Measurements from ENCODE around the gene SPAG9. TPM values are rescaled to one million over a fixed set of nuclear protein-coding genes. Genes with fewer than 3 reads are reported as not detected.

Gene SPAG9
- total RNA-seq, 6 experiments from 2014 or later: 35.2 to 49.7 (median 43.3) TPM

DNA sequence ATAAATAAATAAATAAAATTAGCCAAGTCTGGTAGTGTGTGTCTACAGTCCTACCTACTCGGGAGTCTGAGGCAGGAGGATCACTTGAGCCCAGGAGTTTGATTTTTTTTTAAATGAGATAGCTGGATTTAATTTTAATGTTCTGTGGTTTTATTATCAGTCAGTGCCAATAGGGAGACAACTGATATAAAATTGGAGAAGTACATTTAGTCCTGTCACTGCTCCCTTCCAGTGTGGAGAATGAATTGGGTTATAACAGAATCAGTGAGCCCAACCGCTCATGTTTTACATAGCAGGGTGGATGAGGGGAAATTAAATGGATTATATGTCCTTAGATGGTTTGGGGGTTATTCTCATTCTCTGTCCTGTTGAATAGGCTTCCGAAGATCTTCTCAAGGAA lies 38.9 kb upstream of the SPAG9 start:
- TF ChIP-seq POLR2A (IDR thresholded peaks at IDR 0.05): no peak
- TF ChIP-seq, protein P1, sequence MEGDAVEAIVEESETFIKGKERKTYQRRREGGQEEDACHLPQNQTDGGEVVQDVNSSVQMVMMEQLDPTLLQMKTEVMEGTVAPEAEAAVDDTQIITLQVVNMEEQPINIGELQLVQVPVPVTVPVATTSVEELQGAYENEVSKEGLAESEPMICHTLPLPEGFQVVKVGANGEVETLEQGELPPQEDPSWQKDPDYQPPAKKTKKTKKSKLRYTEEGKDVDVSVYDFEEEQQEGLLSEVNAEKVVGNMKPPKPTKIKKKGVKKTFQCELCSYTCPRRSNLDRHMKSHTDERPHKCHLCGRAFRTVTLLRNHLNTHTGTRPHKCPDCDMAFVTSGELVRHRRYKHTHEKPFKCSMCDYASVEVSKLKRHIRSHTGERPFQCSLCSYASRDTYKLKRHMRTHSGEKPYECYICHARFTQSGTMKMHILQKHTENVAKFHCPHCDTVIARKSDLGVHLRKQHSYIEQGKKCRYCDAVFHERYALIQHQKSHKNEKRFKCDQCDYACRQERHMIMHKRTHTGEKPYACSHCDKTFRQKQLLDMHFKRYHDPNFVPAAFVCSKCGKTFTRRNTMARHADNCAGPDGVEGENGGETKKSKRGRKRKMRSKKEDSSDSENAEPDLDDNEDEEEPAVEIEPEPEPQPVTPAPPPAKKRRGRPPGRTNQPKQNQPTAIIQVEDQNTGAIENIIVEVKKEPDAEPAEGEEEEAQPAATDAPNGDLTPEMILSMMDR (IDR thresholded peaks at IDR 0.05): no peak
- Histone ChIP-seq H3K4me1 (peaks cover 0 to under 1% (median 0%) of the 10 kb centered on the region in 4 donors), H3K36me3 (peaks cover 0 to 7% (median 0%) of the 10 kb centered on the region in 4 donors), H3K9me3 (no peaks in the 10 kb centered on the region), H3K27ac (no peak overlapping the region), H3K27me3 (no peaks in the 10 kb centered on the region), H3K4me3 (no peak overlapping the region)
- DNase-seq (no peak), ATAC-seq (no peak)
- 96% methylated on average over 3 of the region's 3 CpGs for WGBS (ENCODE audit: insufficient coverage, low coverage, low lambda C conversion rate, missing lambda C conversion rate)
- intact Hi-C loops (cut with DNase I): no loop called here

DNA sequence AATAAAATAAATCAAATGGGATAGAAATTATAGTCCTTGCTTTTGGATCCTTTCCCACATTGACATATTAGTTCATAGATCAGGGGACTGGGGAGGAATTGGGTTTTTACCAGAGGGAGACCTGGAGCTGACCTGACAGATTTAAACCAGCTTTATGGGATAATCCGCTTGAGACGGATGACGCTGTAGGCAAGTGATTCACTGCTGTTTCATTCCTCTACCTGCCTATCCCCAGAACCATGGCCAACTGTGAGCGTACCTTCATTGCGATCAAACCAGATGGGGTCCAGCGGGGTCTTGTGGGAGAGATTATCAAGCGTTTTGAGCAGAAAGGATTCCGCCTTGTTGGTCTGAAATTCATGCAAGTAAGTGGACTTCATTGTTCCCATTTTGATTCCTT lies 34.7 kb upstream of the SPAG9 start:
- WGBS (ENCODE audit: insufficient coverage, low coverage, low lambda C conversion rate, missing lambda C conversion rate): 86% methylated on average over 2 of the region's 8 CpGs
- H3K4me3 ChIP-seq: no peak overlapping the region
- ATAC-seq: no peak

GRCh38 chr17:51154176-51154575 lies 33.5 kb upstream of the SPAG9 start:
- no peak for TF ChIP-seq POLR2A (IDR thresholded peaks at IDR 0.05)
- TF ChIP-seq, protein P1 (IDR thresholded peaks at IDR 0.05): no peak
- ATAC-seq (no peak), DNase-seq (no peak)
- peak overlapping the region; percentile 62 to 82 (median 76) for H3K4me3 ChIP-seq
- intact Hi-C loops (cut with DNase I): no loop called here
- H3K4me1 ChIP-seq: peaks cover 0 to 14% (median 0%) of the 10 kb centered on the region in 4 donors
- no peaks in the 10 kb centered on the region for H3K27me3 ChIP-seq
- H3K9me3 ChIP-seq: no peaks in the 10 kb centered on the region
- H3K27ac ChIP-seq: peak overlapping the region in 2 of 3 donors; percentile 42 to 60
- H3K36me3 ChIP-seq: no peaks in the 10 kb centered on the region
- 15% methylated on average over 6 of the region's 6 CpGs for WGBS (ENCODE audit: insufficient coverage, low coverage, low lambda C conversion rate, missing lambda C conversion rate)

More for the DNA sequence above, 34.7 kb upstream of the SPAG9 start:
- Histone ChIP-seq H3K9me3 (no peaks in the 10 kb centered on the region), H3K4me1 (peaks cover 0 to 14% (median 0%) of the 10 kb centered on the region in 4 donors), H3K27ac (no peak overlapping the region), H3K36me3 (no peaks in the 10 kb centered on the region), H3K27me3 (no peaks in the 10 kb centered on the region)
- intact Hi-C loops (cut with DNase I): no loop called here
- TF ChIP-seq POLR2A (IDR thresholded peaks at IDR 0.05): no peak
- TF ChIP-seq, protein P1 (IDR thresholded peaks at IDR 0.05): no peak
- no peak for DNase-seq

- TF ChIP-seq POLR2A (IDR thresholded peaks at IDR 0.05): peak; percentile 12
- TF ChIP-seq, protein P1 (IDR thresholded peaks at IDR 0.05): peak; percentile 74 to 86 (median 81)
Measured at GRCh38 chr17:51153210-51154072, 32.8 kb upstream of the SPAG9 start, which contains the start of gene NME1. Gene NME1 (plus strand): TSS chr17:51153559. CDS start chr17:51155655, 2,096 bp downstream.

More at GRCh38 chr17:51153210-51154072, 32.8 kb upstream of the SPAG9 start, which contains the start of gene NME1:
- WGBS (ENCODE audit: insufficient coverage, low coverage, low lambda C conversion rate, missing lambda C conversion rate): 0% methylated on average over 52 of the region's 60 CpGs
- intact Hi-C loops (cut with DNase I): no loop called here
- H3K27me3 ChIP-seq: no peaks in the 10 kb centered on the region
- no peaks in the 10 kb centered on the region for H3K9me3 ChIP-seq
- peaks cover 0 to 14% (median 0%) of the 10 kb centered on the region in 4 donors for H3K4me1 ChIP-seq
- no peaks in the 10 kb centered on the region for H3K36me3 ChIP-seq
- ATAC-seq (peak; percentile 93 to 97 (median 95)), DNase-seq (peak; percentile 94 to 97 (median 96))
- H3K4me3 ChIP-seq: peak within 1 kb of the TSS; percentile 62 to 82 (median 76)
- H3K27ac ChIP-seq: peak within 1 kb of the TSS; percentile 61 to 84 (median 75)
